Activated naive CD4-positive, alpha-beta T cell treated with anti-CD3 and anti-CD28 coated beads, Interleukin-2, amount 10 ng/mL, durations not matched to agents 7 days and 5 days (primary cell): Measurements from ENCODE around the gene RRBP1.

Experiments used
- CTCF ChIA-PET: fragments of 350-600 bp; sonication (Branson Sonifier 250); formaldehyde crosslinking; loops from one replicate; lab custom pipeline; 2021; ENCODE audit warnings: antibody characterized with exemption; lab: Charles Lee
- DNase-seq: peaks from one replicate; pipeline ENCODE4 v3.0.0-alpha.2; 2020
- H3K27ac Mint-ChIP-seq: one replicate; pipeline ENCODE4 v1.8.0; 2021; ENCODE audit warnings: mild to moderate bottlenecking, moderate library complexity, mixed read lengths
- H3K27me3 Mint-ChIP-seq: one replicate; pipeline ENCODE4 v1.8.0; 2021; ENCODE audit warnings: mild to moderate bottlenecking, mixed read lengths
- H3K36me3 Mint-ChIP-seq: one replicate; pipeline ENCODE4 v1.8.0; 2021; ENCODE audit warnings: mixed read lengths
- H3K4me1 Mint-ChIP-seq: one replicate; pipeline ENCODE4 v1.8.0; 2021; ENCODE audit warnings: mixed read lengths
- H3K4me3 Mint-ChIP-seq: one replicate; pipeline ENCODE4 v1.8.0; 2021; ENCODE audit warnings: mild to moderate bottlenecking, moderate library complexity, mixed read lengths
- H3K9me3 Mint-ChIP-seq: one replicate; pipeline ENCODE4 v1.8.0; 2021; ENCODE audit warnings: mixed read lengths

RRBP1 gene

GRCh38 chr20:17682103-17682888 lies at the start of gene RRBP1:
RRBP1 (minus strand) TSS chr20:17682242; CDS start chr20:17660507, 21,735 bp downstream.
- Mint-ChIP-seq H3K4me3 (peak within 1 kb of the TSS; percentile 85), H3K27ac (peak within 1 kb of the TSS; percentile 92), H3K27me3 (peaks cover 42% of the 10 kb centered on the region), H3K4me1 (peaks cover 34% of the 10 kb centered on the region), H3K36me3 (peaks cover 18% of the 10 kb centered on the region), H3K9me3 (no peaks in the 10 kb centered on the region)
- CTCF ChIA-PET, result interaction anchor here (0.6 to 5.1 kb wide), 22 partner anchors 9 to 376 kb away, joined by 3 to 25 read pairs (median 3); partner anchors contain the start of genes BANF2 and BFSP1
- DNase-seq, result peak; percentile 98

- DNase-seq, result no peak
- no peak overlapping the region for H3K27ac Mint-ChIP-seq
- H3K4me3 Mint-ChIP-seq, result no peak overlapping the region
- H3K4me1 Mint-ChIP-seq, result no peaks in the 10 kb centered on the region
- peaks cover 21% of the 10 kb centered on the region for H3K27me3 Mint-ChIP-seq
- CTCF ChIA-PET, result no interaction called here
- H3K9me3 Mint-ChIP-seq, result no peaks in the 10 kb centered on the region
- no peaks in the 10 kb centered on the region for H3K36me3 Mint-ChIP-seq
Observed at GRCh38 chr20:17731233-17731632, 49.2 kb upstream of the RRBP1 start.

- H3K27me3 Mint-ChIP-seq, result peaks cover 21% of the 10 kb centered on the region
- no peaks in the 10 kb centered on the region for H3K36me3 Mint-ChIP-seq
- no peak overlapping the region for H3K27ac Mint-ChIP-seq
- CTCF ChIA-PET, result no interaction called here
- no peak overlapping the region for H3K4me3 Mint-ChIP-seq
- H3K9me3 Mint-ChIP-seq, result no peaks in the 10 kb centered on the region
- DNase-seq, result no peak
- no peaks in the 10 kb centered on the region for H3K4me1 Mint-ChIP-seq
Observed at GRCh38 chr20:17730071-17730470, 48.0 kb upstream of the RRBP1 start.

- Mint-ChIP-seq H3K27ac (no peak overlapping the region), H3K4me3 (no peak overlapping the region), H3K4me1 (no peaks in the 10 kb centered on the region), H3K27me3 (peaks cover 36% of the 10 kb centered on the region), H3K36me3 (no peaks in the 10 kb centered on the region), H3K9me3 (no peaks in the 10 kb centered on the region)
- CTCF ChIA-PET, result interaction anchor here (0.7 kb wide), 1 partner anchor 170 kb away, joined by 3 read pairs; no protein-coding TSS in a partner anchor
- DNase-seq, result no peak
Observed at GRCh38 chr20:17728074-17728473, 46.0 kb upstream of the RRBP1 start.

GRCh38 chr20:17727351-17727750 lies 45.3 kb upstream of the RRBP1 start:
- no peaks in the 10 kb centered on the region for H3K9me3 Mint-ChIP-seq
- no peak overlapping the region for H3K4me3 Mint-ChIP-seq
- no peaks in the 10 kb centered on the region for H3K36me3 Mint-ChIP-seq
- no peak overlapping the region for H3K27ac Mint-ChIP-seq
- H3K27me3 Mint-ChIP-seq, result peaks cover 40% of the 10 kb centered on the region
- no peaks in the 10 kb centered on the region for H3K4me1 Mint-ChIP-seq
- CTCF ChIA-PET, result no interaction called here
- DNase-seq, result no peak

- Mint-ChIP-seq H3K4me1 (no peaks in the 10 kb centered on the region), H3K36me3 (no peaks in the 10 kb centered on the region), H3K9me3 (no peaks in the 10 kb centered on the region), H3K4me3 (no peak overlapping the region), H3K27me3 (peaks cover 40% of the 10 kb centered on the region), H3K27ac (no peak overlapping the region)
- DNase-seq, result no peak
- CTCF ChIA-PET, result interaction anchor here (1.0 kb wide), 1 partner anchor 10 kb away, joined by 3 read pairs; no protein-coding TSS in a partner anchor
Observed at GRCh38 chr20:17726902-17727301, 44.9 kb upstream of the RRBP1 start.

- CTCF ChIA-PET, result no interaction called here
Observed at GRCh38 chr20:17725094-17725835, 43.2 kb upstream of the RRBP1 start.

GRCh38 chr20:17723301-17723691 lies 41.3 kb upstream of the RRBP1 start:
- H3K4me3 Mint-ChIP-seq, result no peak overlapping the region
- no peak overlapping the region for H3K27ac Mint-ChIP-seq
- H3K9me3 Mint-ChIP-seq, result no peaks in the 10 kb centered on the region
- DNase-seq, result no peak
- H3K4me1 Mint-ChIP-seq, result no peaks in the 10 kb centered on the region
- CTCF ChIA-PET, result no interaction called here
- peaks cover 39% of the 10 kb centered on the region for H3K27me3 Mint-ChIP-seq
- no peaks in the 10 kb centered on the region for H3K36me3 Mint-ChIP-seq

More at GRCh38 chr20:17725094-17725835, 43.2 kb upstream of the RRBP1 start:
- H3K36me3 Mint-ChIP-seq, result no peaks in the 10 kb centered on the region
- H3K9me3 Mint-ChIP-seq, result no peaks in the 10 kb centered on the region
- no peaks in the 10 kb centered on the region for H3K4me1 Mint-ChIP-seq
- H3K4me3 Mint-ChIP-seq, result no peak overlapping the region
- H3K27me3 Mint-ChIP-seq, result peaks cover 40% of the 10 kb centered on the region
- H3K27ac Mint-ChIP-seq, result no peak overlapping the region
- no peak for DNase-seq

GRCh38 chr20:17722493-17723300 lies 40.7 kb upstream of the RRBP1 start:
- Mint-ChIP-seq H3K9me3 (no peaks in the 10 kb centered on the region), H3K36me3 (no peaks in the 10 kb centered on the region), H3K27ac (no peak overlapping the region), H3K4me3 (no peak overlapping the region), H3K27me3 (peaks cover 35% of the 10 kb centered on the region), H3K4me1 (no peaks in the 10 kb centered on the region)
- CTCF ChIA-PET, result interaction anchor here (0.6 kb wide), 1 partner anchor 90 kb away, joined by 3 read pairs; no protein-coding TSS in a partner anchor
- DNase-seq, result no peak

GRCh38 chr20:17721802-17722486 lies 39.9 kb upstream of the RRBP1 start:
- Mint-ChIP-seq H3K4me3 (no peak overlapping the region), H3K4me1 (no peaks in the 10 kb centered on the region), H3K27me3 (peaks cover 31% of the 10 kb centered on the region), H3K36me3 (no peaks in the 10 kb centered on the region), H3K9me3 (no peaks in the 10 kb centered on the region), H3K27ac (no peak overlapping the region)
- no peak for DNase-seq
- CTCF ChIA-PET, result interaction anchor here (0.6 kb wide), 1 partner anchor 91 kb away, joined by 3 read pairs; no protein-coding TSS in a partner anchor

- DNase-seq, result no peak
- Mint-ChIP-seq H3K36me3 (no peaks in the 10 kb centered on the region), H3K4me3 (no peak overlapping the region), H3K9me3 (no peaks in the 10 kb centered on the region), H3K4me1 (no peaks in the 10 kb centered on the region), H3K27me3 (peaks cover 38% of the 10 kb centered on the region), H3K27ac (no peak overlapping the region)
- CTCF ChIA-PET, result no interaction called here
Observed at GRCh38 chr20:17720755-17721154, 38.7 kb upstream of the RRBP1 start.

GRCh38 chr20:17716331-17716730 lies 34.3 kb upstream of the RRBP1 start:
- DNase-seq, result no peak
- Mint-ChIP-seq H3K27me3 (peaks cover 16% of the 10 kb centered on the region), H3K27ac (no peak overlapping the region), H3K36me3 (no peaks in the 10 kb centered on the region), H3K4me3 (no peak overlapping the region), H3K4me1 (no peaks in the 10 kb centered on the region), H3K9me3 (no peaks in the 10 kb centered on the region)
- CTCF ChIA-PET, result no interaction called here

- peaks cover 16% of the 10 kb centered on the region for H3K27me3 Mint-ChIP-seq
- no peaks in the 10 kb centered on the region for H3K9me3 Mint-ChIP-seq
- DNase-seq, result no peak
- no peak overlapping the region for H3K27ac Mint-ChIP-seq
- CTCF ChIA-PET, result interaction anchor here (1.4 kb wide), 1 partner anchor 183 kb away, joined by 3 read pairs; no protein-coding TSS in a partner anchor
- no peak overlapping the region for H3K4me3 Mint-ChIP-seq
- no peaks in the 10 kb centered on the region for H3K36me3 Mint-ChIP-seq
- no peaks in the 10 kb centered on the region for H3K4me1 Mint-ChIP-seq
Observed at GRCh38 chr20:17715075-17715474, 33.0 kb upstream of the RRBP1 start.
